Breast epithelium (tissue), 3 donors: ENCODE data around the gene LIN28B.

Experiments
- CTCF ChIP-seq, 3 donors: fragments of 450-650 bp; IDR thresholded peaks; one replicate each; pipeline ENCODE4 v1.5.1; 2016 to 2017; ENCODE audit warnings: antibody characterized with exemption in 3 of 3, mild to moderate bottlenecking in 3 of 3, moderate library complexity in 3 of 3
- POLR2A ChIP-seq: fragments of 450-650 bp; IDR thresholded peaks from one replicate; pipeline ENCODE4 v1.6.1; 2016; ENCODE audit warnings: antibody characterized with exemption, mild to moderate bottlenecking, moderate library complexity
- POLR2AphosphoS5 ChIP-seq, 3 donors: sonication (generic); formaldehyde crosslinking; IDR thresholded peaks; one replicate each; pipeline ENCODE4 v1.6.1; 2017; ENCODE audit warnings: antibody characterized with exemption in 3 of 3

- TF ChIP-seq POLR2AphosphoS5 (IDR thresholded peaks at IDR 0.05): no peak
- no peak for TF ChIP-seq CTCF (IDR thresholded peaks at IDR 0.05)
- no peak for TF ChIP-seq POLR2A
These were observed 123.4 kb downstream of the LIN28B start for GRCh38 chr6:105080279-105080678.
